Endodermal cell (in vitro differentiated cells): ENCODE results near the gene KCNQ1. TPM values are rescaled to one million over a fixed set of nuclear protein-coding genes. Genes with fewer than 3 reads are reported as not detected.

Experiments used
- DNase-seq: peaks from one replicate; pipeline ENCODE4 v3.0.0-alpha.2; 2017
- H3K27ac ChIP-seq: 2 replicates; pipeline ENCODE4 v1.5.1; 2013; ENCODE audit warnings: mild to moderate bottlenecking, low read depth, low read length, moderate library complexity
- H3K27me3 ChIP-seq: 2 replicates; pipeline ENCODE4 v1.6.1; 2013; ENCODE audit warnings: mild to moderate bottlenecking, low read length, moderate library complexity; ENCODE audit not compliant: insufficient read depth, control insufficient read depth, poor library complexity, severe bottlenecking
- H3K36me3 ChIP-seq: 2 replicates; pipeline ENCODE4 v1.7.0; 2013; ENCODE audit warnings: mild to moderate bottlenecking, low read length, moderate library complexity; ENCODE audit not compliant: control insufficient read depth, insufficient read depth
- H3K4me1 ChIP-seq: one replicate; pipeline ENCODE4 v1.7.0; 2013; ENCODE audit warnings: low read length; ENCODE audit not compliant: control insufficient read depth, insufficient read depth
- H3K4me3 ChIP-seq: 2 replicates; pipeline ENCODE4 v1.5.1; 2013; ENCODE audit warnings: mild to moderate bottlenecking, low read length, moderate library complexity
- H3K9ac ChIP-seq: 2 replicates; pipeline ENCODE4 v1.6.1; 2013; ENCODE audit warnings: mild to moderate bottlenecking, low read length, moderate library complexity; ENCODE audit not compliant: poor library complexity, severe bottlenecking; ENCODE audit errors: extremely low read depth
- H3K9me3 ChIP-seq: 2 replicates; pipeline ENCODE4 v1.6.1; 2013; ENCODE audit warnings: mild to moderate bottlenecking, low read length, moderate library complexity; ENCODE audit not compliant: control insufficient read depth
- H3K27ac Mint-ChIP-seq: 2 replicates; pipeline ENCODE4 v1.8.0; 2020; ENCODE audit warnings: mixed read lengths
- H3K27me3 Mint-ChIP-seq: 2 replicates; pipeline ENCODE4 v1.8.0; 2021; ENCODE audit warnings: mild to moderate bottlenecking, mixed read lengths; ENCODE audit not compliant: insufficient read depth
- H3K36me3 Mint-ChIP-seq: 2 replicates; pipeline ENCODE4 v1.8.0; 2020; ENCODE audit warnings: low read depth, mixed read lengths
- H3K4me1 Mint-ChIP-seq: 2 replicates; pipeline ENCODE4 v1.8.0; 2020; ENCODE audit warnings: mixed read lengths
- H3K4me3 Mint-ChIP-seq: 2 replicates; pipeline ENCODE4 v1.8.0; 2020; ENCODE audit warnings: mild to moderate bottlenecking, moderate library complexity, mixed read lengths
- H3K9me3 Mint-ChIP-seq: 2 replicates; pipeline ENCODE4 v1.8.0; 2020; ENCODE audit warnings: mild to moderate bottlenecking, mixed read lengths
- CTCF ChIP-seq: fragments of 200-600 bp; sonication (generic); conservative IDR thresholded peaks from 2 replicates; pipeline ENCODE4 v1.5.0; 2021; ENCODE audit warnings: antibody characterized with exemption, mild to moderate bottlenecking
- WGBS, 2 experiments: methylation state at CpG; one replicate each; pipeline versions ENCODE4 v1.1.5 to v1.1.7; 2013; ENCODE audit warnings: missing lambda C conversion rate in 2 of 2, mixed read lengths in 1 of 2; ENCODE audit not compliant: insufficient coverage in 1 of 2, insufficient read length in 1 of 2; 5-methylcytosine and 5-hydroxymethylcytosine counted together
- total RNA-seq, 2 donors: library from RNA; stranded (reverse); fragmentation: NEBNext Ultra II Directional in 1 of 2; extraction: Animal tissue kit (Norgen Biotek cat#: 25700) in 1 of 2; gene quantifications; 2 replicates in 1 of 2; 3 replicates in 1 of 2; pipeline ENCODE4 v1.2.1, GENCODE V29; 2021

The KCNQ1 gene
- total RNA-seq, 2 donors from 2014 or later: 1.8 to 3.5 TPM

- Histone ChIP-seq H3K9ac (no peak overlapping the region), H3K36me3 (no peaks in the 10 kb centered on the region), H3K27ac (no peak overlapping the region), H3K4me3 (no peak overlapping the region), H3K27me3 (peaks cover 6% of the 10 kb centered on the region), H3K9me3 (no peaks in the 10 kb centered on the region), H3K4me1 (peaks cover 7% of the 10 kb centered on the region)
- no peak for TF ChIP-seq CTCF
- Mint-ChIP-seq H3K4me1 (peaks cover 6% of the 10 kb centered on the region), H3K9me3 (no peaks in the 10 kb centered on the region), H3K4me3 (no peak overlapping the region), H3K27me3 (peaks cover 45% of the 10 kb centered on the region), H3K27ac (no peak overlapping the region), H3K36me3 (no peaks in the 10 kb centered on the region)
- DNase-seq: peak; percentile 47
- WGBS, 2 experiments: 93 to 95% methylated on average over 16 to 22 of the region's 22 CpGs
Measured at GRCh38 chr11:2577991-2578928, 133.5 kb downstream of the KCNQ1 start.

- Histone ChIP-seq H3K4me3 (no peak overlapping the region), H3K36me3 (no peaks in the 10 kb centered on the region), H3K27me3 (peaks cover 6% of the 10 kb centered on the region), H3K4me1 (peaks cover 7% of the 10 kb centered on the region), H3K27ac (no peak overlapping the region), H3K9me3 (no peaks in the 10 kb centered on the region), H3K9ac (peak overlapping the region; percentile 15)
- TF ChIP-seq CTCF: no peak
- peak overlapping the region; percentile 80 for H3K27ac Mint-ChIP-seq
- H3K36me3 Mint-ChIP-seq: no peaks in the 10 kb centered on the region
- 93 to 100% methylated on average over 3 to 7 of the region's 7 CpGs for WGBS, 2 experiments
- DNase-seq: no peak
- H3K9me3 Mint-ChIP-seq: no peaks in the 10 kb centered on the region
- peaks cover 6% of the 10 kb centered on the region for H3K4me1 Mint-ChIP-seq
- H3K27me3 Mint-ChIP-seq: peaks cover 45% of the 10 kb centered on the region
- H3K4me3 Mint-ChIP-seq: no peak overlapping the region
Measured at GRCh38 chr11:2578929-2579270, 134.1 kb downstream of the KCNQ1 start.

- Histone ChIP-seq H3K36me3 (no peaks in the 10 kb centered on the region), H3K27me3 (peaks cover 8% of the 10 kb centered on the region), H3K4me1 (peaks cover 7% of the 10 kb centered on the region), H3K9ac (peak overlapping the region; percentile 15), H3K4me3 (no peak overlapping the region), H3K9me3 (no peaks in the 10 kb centered on the region), H3K27ac (no peak overlapping the region)
- peak overlapping the region; percentile 80 for H3K27ac Mint-ChIP-seq
- WGBS, 2 experiments: 71 to 78% methylated on average over 4 to 15 of the region's 17 CpGs
- no peaks in the 10 kb centered on the region for H3K36me3 Mint-ChIP-seq
- H3K4me3 Mint-ChIP-seq: no peak overlapping the region
- no peaks in the 10 kb centered on the region for H3K9me3 Mint-ChIP-seq
- no peak for TF ChIP-seq CTCF
- peaks cover 45% of the 10 kb centered on the region for H3K27me3 Mint-ChIP-seq
- DNase-seq: peak; percentile 80
- peaks cover 6% of the 10 kb centered on the region for H3K4me1 Mint-ChIP-seq
Measured at GRCh38 chr11:2579315-2580060, 134.7 kb downstream of the KCNQ1 start.
